ENCODE data around the gene AP5S1.
"Not testable (repeated sequence)": the region's sequence is repeated elsewhere in the genome, so short reads cannot be mapped to it uniquely, and the experiment has no call there.

DNA sequence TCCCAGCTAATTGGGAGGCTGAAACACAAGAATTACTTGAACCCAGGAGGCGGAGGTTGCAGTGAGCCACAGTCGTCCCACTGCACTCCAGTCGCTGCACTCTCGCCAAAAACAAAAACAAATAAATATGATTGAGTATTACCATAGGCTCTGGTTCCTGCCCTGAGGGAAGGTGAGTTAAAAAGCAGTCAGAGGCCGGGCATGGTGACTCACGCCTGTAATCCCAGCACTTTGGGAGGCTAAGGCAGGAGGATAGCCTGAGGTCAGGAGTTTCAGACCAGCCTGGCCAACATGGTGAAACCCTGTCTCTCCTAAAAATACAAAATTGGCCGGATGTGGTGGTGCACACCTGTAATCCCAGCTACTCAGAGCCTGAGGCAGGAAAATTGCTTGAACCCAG lies 19.9 kb downstream of the AP5S1 start:
- not testable (repeated sequence) for TF ChIP-seq POLR2A (IDR thresholded peaks at IDR 0.05; ENCODE audit: low read length); GATA1 (IDR thresholded peaks at IDR 0.05; ENCODE audit: low read depth, low read length)

Measured in erythroblast (primary cell).